Motor neuron (in vitro differentiated cells): ENCODE results near the gene MAGI1. TPM values are rescaled to one million over a fixed set of nuclear protein-coding genes. Genes with fewer than 3 reads are reported as not detected.
A peak's percentile ranks its signal among the peaks of the same experiment; 100 is the strongest.

Source experiments
- ATAC-seq, 8 experiments: fragments of 200-7000 bp; cut with Tn5 transposase; replicated peaks in 6 of 8; 2 replicates each; pipeline ENCODE4 v1.8.0; 2021; ENCODE audit warnings: mild to moderate bottlenecking in 8 of 8, moderate library complexity in 8 of 8
- H3K27ac ChIP-seq, 2 donors: fragments of 250-450 bp; sonication (Bioruptor Pico); 2 replicates each; pipeline ENCODE4 v1.9.0; 2021; ENCODE audit warnings: antibody characterized with exemption in 2 of 2, mild to moderate bottlenecking in 2 of 2, moderate library complexity in 1 of 2
- H3K4me1 ChIP-seq, 2 donors: fragments of 250-450 bp; sonication (Bioruptor Pico); replicated peaks in 1 of 2; 2 replicates each; pipeline ENCODE4 v1.6.1; 2021; ENCODE audit warnings: antibody characterized with exemption in 2 of 2, mild to moderate bottlenecking in 2 of 2, moderate library complexity in 1 of 2
- H3K4me3 ChIP-seq, 5 donors: fragments of 250-450 bp; sonication (Bioruptor Pico); 2 replicates each; pipeline ENCODE4 v1.9.0; 2021; ENCODE audit warnings: antibody characterized with exemption in 5 of 5, mild to moderate bottlenecking in 5 of 5, moderate library complexity in 4 of 5
- WGBS, 10 experiments: fragments of 450-650 bp; shearing (Covaris generic); methylation state at CpG; one replicate each; pipeline ENCODE4 v1.0.0; 2022; 5-methylcytosine and 5-hydroxymethylcytosine counted together
- in situ Hi-C, 9 experiments: fragments of 400-800 bp; cut with MboI; loops; one replicate each; pipeline ENCODE4 v1.15.0; 2021; ENCODE audit warnings: low sequenced_read_pairs in 9 of 9, low pct_unique_long_range_greater_than_20kb in 2 of 9; ENCODE audit not compliant: unreplicated experiment in 9 of 9
- total RNA-seq, 8 experiments: library from RNA; unstranded; fragments of 300-600 nt; gene quantifications; 2 replicates each; pipeline versions ENCODE4 v1.2.3 to v1.2.4, GENCODE V29; 2022

The MAGI1 gene
- total RNA-seq, 8 experiments from 2014 or later: 25.3 to 66.3 (median 38.2) TPM

DNA sequence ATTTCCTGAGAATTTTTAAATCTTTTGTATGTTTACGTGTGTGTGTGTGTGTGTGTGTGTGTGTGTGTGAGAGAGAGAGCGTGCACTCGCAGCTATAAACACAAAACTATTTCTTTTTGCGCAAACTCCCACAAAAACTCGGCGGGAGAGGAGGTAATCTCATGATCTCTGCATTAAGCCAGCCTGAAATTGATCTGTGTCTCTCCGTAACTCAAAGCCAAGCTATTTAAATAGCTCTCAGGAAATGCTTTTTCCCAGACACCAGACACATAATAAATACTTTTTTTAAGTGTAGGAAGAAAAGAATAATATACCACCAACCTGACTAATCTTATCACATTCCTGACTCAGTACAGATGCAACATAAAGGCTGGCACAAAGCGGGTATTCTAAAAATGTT is 226.8 kb downstream of the MAGI1 start:
- no peak overlapping the region for H3K4me3 ChIP-seq
- no peak overlapping the region for H3K27ac ChIP-seq
- 80 to 100% (median 90%) methylated on average over 1 to 8 of the region's 8 CpGs; no CpG with 5 or more reads in 1 of the 10 experiments for WGBS, 10 experiments
- H3K4me1 ChIP-seq: peaks cover 11 to 12% of the 10 kb centered on the region in 2 donors
- no peak for ATAC-seq
- in situ Hi-C loops: no loop called here

DNA sequence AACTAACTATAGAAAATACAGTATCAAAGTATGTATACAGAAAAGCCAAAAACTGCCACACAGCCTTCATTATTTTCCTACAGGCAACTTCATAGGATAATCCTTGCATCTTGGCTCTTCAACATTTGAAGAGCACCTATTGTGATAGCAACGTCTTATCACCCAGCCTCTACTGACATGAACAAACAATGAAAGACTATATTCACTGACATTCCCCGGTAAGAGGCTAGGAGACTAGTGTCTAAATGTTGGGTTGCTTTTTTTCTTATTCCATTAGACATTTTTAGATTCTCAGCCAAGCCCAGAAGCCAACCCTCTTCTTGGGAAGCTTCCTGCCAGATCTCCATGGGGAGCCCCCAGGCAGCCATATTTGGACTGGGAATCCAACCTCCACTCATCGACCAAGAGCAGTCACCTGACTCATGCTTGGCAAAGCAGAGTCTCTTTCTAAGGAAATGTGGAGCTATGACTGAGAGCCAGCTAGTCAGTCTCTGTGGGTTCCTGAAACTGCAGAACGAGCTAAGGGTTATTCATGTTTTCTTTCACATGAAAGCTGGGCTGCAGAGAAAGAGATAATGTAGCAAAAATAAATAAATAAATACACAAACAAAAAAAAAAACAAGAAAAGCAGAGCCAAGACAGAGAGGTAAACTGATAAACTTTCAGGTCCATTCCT is 227.5 kb downstream of the MAGI1 start:
- Histone ChIP-seq H3K4me3 (no peak overlapping the region), H3K27ac (no peak overlapping the region), H3K4me1 (peaks cover 6 to 7% of the 10 kb centered on the region in 2 donors)
- 20 to 97% (median 83%) methylated on average over 1 to 4 of the region's 4 CpGs; no CpG with 5 or more reads in 3 of the 10 experiments for WGBS, 10 experiments
- in situ Hi-C loops: no loop called here
- ATAC-seq: peak in 1 of 8 experiments; percentile 80

GRCh38 chr3:65810302-65810701 is 228.4 kb downstream of the MAGI1 start:
- Histone ChIP-seq H3K27ac (no peak overlapping the region), H3K4me3 (no peak overlapping the region), H3K4me1 (peaks cover 0 to 4% of the 10 kb centered on the region in 2 donors)
- no peak for ATAC-seq
- in situ Hi-C loops: no loop called here
- WGBS, 10 experiments: 0 to 100% (median 94%) methylated on average over 1 to 6 of the region's 7 CpGs; no CpG with 5 or more reads in 2 of the 10 experiments

GRCh38 chr3:65809641-65810150 is 229.0 kb downstream of the MAGI1 start:
- in situ Hi-C loops: no loop called here
- Histone ChIP-seq H3K4me3 (no peak overlapping the region), H3K4me1 (peaks cover 0 to 4% of the 10 kb centered on the region in 2 donors), H3K27ac (no peak overlapping the region)
- ATAC-seq: peak in 1 of 8 experiments; percentile 49
- WGBS, 10 experiments: 0 to 100% (median 60%) methylated on average over 1 to 2 of the region's 2 CpGs; no CpG with 5 or more reads in 1 of the 10 experiments

DNA sequence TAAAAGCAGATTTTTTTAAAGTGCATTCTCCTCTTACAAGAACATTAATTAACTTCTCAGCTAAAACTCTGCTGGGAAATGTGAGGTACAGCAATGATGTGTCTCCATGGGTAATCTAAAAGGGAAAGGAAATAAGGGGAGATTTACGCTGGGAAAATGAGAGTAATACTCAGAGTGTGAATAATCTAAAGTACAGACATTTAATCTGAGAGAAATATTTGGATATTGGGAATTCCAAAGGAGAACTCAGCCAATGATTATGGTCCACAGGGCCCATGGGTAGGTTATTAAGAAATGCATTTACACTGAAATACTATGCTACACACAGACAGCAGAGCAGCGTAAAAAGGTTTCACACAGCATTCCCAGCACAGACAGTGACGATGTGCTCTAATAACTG is 229.9 kb downstream of the MAGI1 start:
- Histone ChIP-seq H3K4me3 (no peak overlapping the region), H3K27ac (no peak overlapping the region), H3K4me1 (peaks cover 0 to 4% of the 10 kb centered on the region in 2 donors)
- WGBS, 10 experiments: 44 to 100% (median 87%) methylated on average over 1 to 3 of the region's 3 CpGs; no CpG with 5 or more reads in 2 of the 10 experiments
- in situ Hi-C loops: no loop called here
- ATAC-seq: no peak

DNA sequence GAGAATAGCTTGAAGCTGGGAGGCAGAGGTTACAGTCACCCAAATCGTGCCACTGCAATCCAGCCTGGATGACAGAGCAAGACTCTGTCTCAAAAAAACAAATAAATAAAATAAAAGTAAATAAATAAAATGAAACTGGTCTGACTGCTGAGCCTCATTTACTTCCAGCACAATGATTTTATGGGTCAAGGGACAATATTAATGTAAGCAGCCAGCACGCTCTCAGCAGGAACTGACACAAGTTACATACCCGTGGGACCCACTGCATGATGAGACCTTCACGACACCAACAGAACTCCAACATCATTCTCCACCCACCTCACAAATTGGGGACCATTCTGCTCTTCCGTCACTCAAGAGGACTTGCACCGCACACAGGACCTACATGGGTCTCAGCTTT is 230.3 kb downstream of the MAGI1 start:
- in situ Hi-C loops: no loop called here
- H3K4me1 ChIP-seq: peaks cover 0 to 4% of the 10 kb centered on the region in 2 donors
- 32 to 100% (median 80%) methylated on average over 1 to 6 of the region's 6 CpGs for WGBS, 10 experiments

DNA sequence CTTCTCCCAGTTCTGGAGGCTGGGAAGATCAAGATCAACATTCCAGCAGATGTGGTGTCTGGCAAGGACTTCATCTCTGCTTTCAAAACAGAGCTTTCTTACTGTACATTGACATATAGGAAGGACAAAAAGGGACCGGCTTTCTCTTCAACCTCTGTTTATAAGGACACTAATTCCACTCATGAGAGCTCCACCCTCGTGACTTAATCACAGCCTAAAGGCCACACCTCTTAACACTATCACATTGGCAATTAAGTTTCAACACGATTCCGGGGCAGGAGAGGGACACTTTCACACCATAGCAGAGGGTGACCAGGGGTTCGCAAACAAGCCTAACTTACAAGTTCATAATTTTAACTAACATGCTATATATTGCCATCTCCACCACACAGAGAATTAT is 231.5 kb downstream of the MAGI1 start:
- Histone ChIP-seq H3K4me3 (no peak overlapping the region), H3K4me1 (peaks cover 0 to 4% of the 10 kb centered on the region in 2 donors), H3K27ac (no peak overlapping the region)
- in situ Hi-C loops: no loop called here
- ATAC-seq: no peak
- WGBS, 10 experiments: 40 to 100% (median 77%) methylated on average over 2 to 5 of the region's 5 CpGs; no CpG with 5 or more reads in 3 of the 10 experiments

More for the DNA sequence above, 230.3 kb downstream of the MAGI1 start:
- Histone ChIP-seq H3K4me3 (no peak overlapping the region), H3K27ac (no peak overlapping the region)
- no peak for ATAC-seq

- WGBS, 10 experiments: 14 to 100% (median 100%) methylated on average over 1 of the region's 1 CpG; no CpG with 5 or more reads in 4 of the 10 experiments
- Histone ChIP-seq H3K4me3 (no peak overlapping the region), H3K27ac (no peak overlapping the region), H3K4me1 (peaks cover 0 to 4% of the 10 kb centered on the region in 2 donors)
- ATAC-seq: peak in 1 of 8 experiments; percentile 55
- in situ Hi-C loops: no loop called here
These were observed 232.1 kb downstream of the MAGI1 start for GRCh38 chr3:65806600-65806999.

DNA sequence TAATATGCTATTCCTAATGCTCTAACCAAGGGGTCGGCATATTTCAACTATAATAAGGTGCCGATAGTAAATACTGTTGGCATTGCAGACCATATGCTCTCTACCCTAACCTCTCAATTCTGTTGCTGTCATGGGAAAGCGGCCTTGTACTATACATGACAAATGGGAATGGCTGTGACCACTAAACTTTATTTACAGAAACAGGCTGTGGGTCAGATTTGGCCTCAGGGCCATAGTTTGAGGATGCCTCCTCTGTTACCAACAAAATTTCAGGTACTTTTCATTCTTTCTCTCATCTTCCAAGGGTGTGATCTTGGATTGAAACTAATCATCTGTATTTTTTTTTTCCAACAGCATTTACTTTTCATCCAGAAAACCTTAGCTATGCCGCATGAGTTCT is 242.0 kb downstream of the MAGI1 start:
- no peak overlapping the region for H3K4me3 ChIP-seq
- peaks cover 7 to 15% of the 10 kb centered on the region in 2 donors for H3K4me1 ChIP-seq
- WGBS, 10 experiments: 46 to 89% (median 63%) methylated on average over 2 to 4 of the region's 4 CpGs
- no peak overlapping the region for H3K27ac ChIP-seq
- no peak for ATAC-seq
- in situ Hi-C loops: loop anchor here in 5 of 9 experiments (25.0 kb wide), 1 partner anchor 341 kb away; no protein-coding TSS in a partner anchor

DNA sequence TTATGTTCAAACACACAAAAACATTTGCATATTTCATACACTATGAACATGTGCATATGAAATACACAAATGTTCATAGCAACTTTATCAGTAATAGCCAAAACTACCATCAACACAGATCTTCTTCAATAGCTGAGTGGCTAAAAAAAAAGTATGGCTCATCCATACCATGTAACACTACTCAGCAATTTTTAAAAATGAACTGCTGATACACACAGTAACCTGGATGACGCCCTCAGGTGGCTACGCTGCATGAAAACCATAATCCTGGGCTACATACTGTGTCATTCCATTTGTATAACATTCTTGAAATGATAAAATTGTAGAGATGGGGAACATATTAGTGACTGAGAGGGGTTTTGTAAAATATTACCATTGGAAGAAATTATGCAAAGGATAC is 243.6 kb downstream of the MAGI1 start:
- no peak for ATAC-seq

GRCh38 chr3:65793495-65794200 is 245.1 kb downstream of the MAGI1 start:
- peak in 1 of 8 experiments; percentile 57 for ATAC-seq
- WGBS, 10 experiments: 53 to 86% (median 73%) methylated on average over 1 to 8 of the region's 8 CpGs; no CpG with 5 or more reads in 1 of the 10 experiments
- no peak overlapping the region for H3K27ac ChIP-seq
- peaks cover 7 to 15% of the 10 kb centered on the region in 2 donors for H3K4me1 ChIP-seq
- in situ Hi-C loops: loop anchor here in 5 of 9 experiments (25.0 kb wide), 1 partner anchor 344 kb away; no protein-coding TSS in a partner anchor
- H3K4me3 ChIP-seq: no peak overlapping the region

More for the DNA sequence above, 243.6 kb downstream of the MAGI1 start:
- 86 to 100% (median 100%) methylated on average over 2 of the region's 2 CpGs; no CpG with 5 or more reads in 3 of the 10 experiments for WGBS, 10 experiments
- H3K4me3 ChIP-seq: no peak overlapping the region
- no peak overlapping the region for H3K27ac ChIP-seq
- in situ Hi-C loops: loop anchor here in 5 of 9 experiments (25.0 kb wide), 1 partner anchor 342 kb away; no protein-coding TSS in a partner anchor
- peaks cover 7 to 15% of the 10 kb centered on the region in 2 donors for H3K4me1 ChIP-seq

DNA sequence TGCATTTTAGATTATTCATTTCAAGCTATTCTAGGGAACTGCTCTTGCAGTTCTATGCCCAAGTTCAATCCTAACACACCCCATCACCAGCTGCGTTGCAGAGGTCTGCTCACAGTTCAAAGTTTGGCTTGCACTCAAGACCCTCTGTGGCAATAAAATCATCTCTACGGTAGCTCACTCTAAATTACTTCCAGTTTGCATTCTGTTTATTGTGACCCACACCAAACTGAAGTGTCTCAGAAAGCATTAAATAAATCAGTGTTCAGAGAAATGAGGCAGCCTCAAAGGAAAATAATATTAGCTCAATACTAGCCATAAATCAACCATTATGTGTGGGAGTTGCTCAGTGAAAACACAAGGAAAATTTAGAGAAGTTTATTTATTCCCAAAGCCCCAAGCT is 250.3 kb downstream of the MAGI1 start:
- in situ Hi-C loops: loop anchor here in 5 of 9 experiments (25.0 kb wide), 1 partner anchor 349 kb away; no protein-coding TSS in a partner anchor
- ATAC-seq: peak in 7 of 8 experiments; percentile 24 to 70 (median 48)
- no peak overlapping the region for H3K4me3 ChIP-seq
- H3K4me1 ChIP-seq: peaks cover 2 to 5% of the 10 kb centered on the region in 2 donors
- no peak overlapping the region for H3K27ac ChIP-seq
- 11 to 80% (median 49%) methylated on average over 1 to 2 of the region's 2 CpGs; no CpG with 5 or more reads in 2 of the 10 experiments for WGBS, 10 experiments

- in situ Hi-C loops: loop anchor here in 5 of 9 experiments (25.0 kb wide), 1 partner anchor 349 kb away; no protein-coding TSS in a partner anchor
- 70 to 100% (median 92%) methylated on average over 1 to 2 of the region's 2 CpGs; no CpG with 5 or more reads in 1 of the 10 experiments for WGBS, 10 experiments
- ATAC-seq: no peak
- Histone ChIP-seq H3K4me1 (peaks cover 2 to 5% of the 10 kb centered on the region in 2 donors), H3K27ac (no peak overlapping the region), H3K4me3 (no peak overlapping the region)
These were observed 250.9 kb downstream of the MAGI1 start for GRCh38 chr3:65787827-65788226.
